ENCODE measurements around the gene TXNIP.

The TXNIP gene

GRCh38 chr1:145985502-145986439, 10.6 kb downstream of the TXNIP start:
- no peak for DNase-seq (ENCODE audit: low spot score)

DNA sequence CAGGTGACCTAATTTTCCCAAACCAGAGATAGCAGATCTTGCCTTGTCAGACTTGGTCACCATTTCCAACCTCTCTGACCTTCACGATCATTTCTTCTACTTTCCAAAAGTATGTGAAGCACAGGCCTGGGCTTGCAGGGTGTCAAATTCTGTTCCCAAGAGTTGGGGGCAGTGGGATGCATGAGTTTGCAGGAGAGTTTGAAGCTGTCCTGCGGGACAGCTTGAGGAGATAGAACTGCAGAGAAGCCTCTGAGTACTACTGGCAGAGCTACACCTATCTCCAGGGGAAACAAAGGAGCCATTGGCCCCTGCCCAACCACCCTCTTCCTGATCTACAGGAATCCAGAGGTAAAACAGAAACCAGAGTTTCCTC, 11.3 kb downstream of the TXNIP start:
- DNase-seq (ENCODE audit: low spot score), result no peak

GRCh38 chr1:145983960-145984830, 12.2 kb downstream of the TXNIP start:
- DNase-seq (ENCODE audit: low spot score), result no peak

- no peak for DNase-seq (ENCODE audit: low spot score)
Observed at GRCh38 chr1:145983206-145983675, 13.1 kb downstream of the TXNIP start.

DNA sequence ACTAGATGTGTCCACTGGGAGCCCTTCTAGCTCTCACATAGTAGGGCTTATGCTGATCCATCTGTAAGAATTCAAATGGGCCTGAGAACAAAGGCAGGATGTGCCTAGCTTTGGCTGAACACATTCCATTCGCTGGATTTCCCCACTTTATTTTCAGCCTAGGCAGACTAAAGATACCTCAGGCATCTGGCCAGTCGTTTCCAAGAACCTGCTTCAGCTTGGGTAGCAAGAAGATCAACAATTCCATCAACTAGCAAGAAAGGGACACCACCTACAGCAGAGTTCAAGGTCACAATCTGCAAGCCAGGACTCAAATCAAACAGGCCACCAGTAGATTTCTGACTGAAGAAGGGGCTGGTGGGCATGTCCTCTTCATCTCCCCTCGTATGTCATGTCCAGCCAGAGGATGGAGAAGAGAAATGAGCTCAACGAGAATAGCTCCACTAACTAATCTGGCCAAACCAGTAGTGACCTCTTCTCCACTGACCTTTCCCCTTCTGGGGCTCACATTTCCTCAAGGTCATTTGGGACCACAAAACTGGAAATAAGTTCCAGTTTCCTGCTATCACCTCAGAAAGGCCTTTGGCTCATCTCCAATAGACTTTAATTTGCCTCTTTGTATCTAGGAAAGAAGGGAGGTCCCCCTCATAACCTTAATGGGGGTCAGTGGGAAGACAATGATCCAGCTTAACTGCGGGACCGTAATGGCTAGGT, 14.2 kb downstream of the TXNIP start:
- no peak for DNase-seq (ENCODE audit: low spot score)

DNA sequence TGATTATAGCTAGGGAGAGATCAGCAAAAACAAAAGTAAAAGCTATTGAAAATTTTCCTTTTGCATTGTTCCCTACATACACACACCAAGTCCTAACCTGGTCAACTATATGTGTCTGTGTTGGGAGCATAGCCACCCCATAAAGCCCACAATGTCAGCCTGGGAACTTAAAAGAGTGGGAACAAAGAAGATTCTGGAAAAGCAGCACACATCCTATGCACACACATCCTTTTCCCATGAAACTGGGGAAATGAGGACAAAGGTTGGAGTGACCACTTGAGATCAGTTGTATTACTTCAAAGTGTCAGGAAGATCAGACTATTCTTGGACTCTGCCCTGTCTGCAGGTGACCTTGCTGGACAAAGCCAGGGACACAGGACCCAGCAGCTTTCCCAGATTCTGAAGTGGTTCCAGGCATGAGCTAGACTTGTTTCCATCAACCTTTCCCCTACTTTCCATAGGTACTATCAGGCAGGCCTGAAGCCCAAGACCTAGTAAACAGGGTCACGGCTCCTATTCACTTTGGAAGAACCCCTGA, 15.9 kb downstream of the TXNIP start:
- DNase-seq (ENCODE audit: low spot score), result no peak

GRCh38 chr1:145979746-145980456, 16.5 kb downstream of the TXNIP start:
- DNase-seq (ENCODE audit: low spot score), result no peak

DNA sequence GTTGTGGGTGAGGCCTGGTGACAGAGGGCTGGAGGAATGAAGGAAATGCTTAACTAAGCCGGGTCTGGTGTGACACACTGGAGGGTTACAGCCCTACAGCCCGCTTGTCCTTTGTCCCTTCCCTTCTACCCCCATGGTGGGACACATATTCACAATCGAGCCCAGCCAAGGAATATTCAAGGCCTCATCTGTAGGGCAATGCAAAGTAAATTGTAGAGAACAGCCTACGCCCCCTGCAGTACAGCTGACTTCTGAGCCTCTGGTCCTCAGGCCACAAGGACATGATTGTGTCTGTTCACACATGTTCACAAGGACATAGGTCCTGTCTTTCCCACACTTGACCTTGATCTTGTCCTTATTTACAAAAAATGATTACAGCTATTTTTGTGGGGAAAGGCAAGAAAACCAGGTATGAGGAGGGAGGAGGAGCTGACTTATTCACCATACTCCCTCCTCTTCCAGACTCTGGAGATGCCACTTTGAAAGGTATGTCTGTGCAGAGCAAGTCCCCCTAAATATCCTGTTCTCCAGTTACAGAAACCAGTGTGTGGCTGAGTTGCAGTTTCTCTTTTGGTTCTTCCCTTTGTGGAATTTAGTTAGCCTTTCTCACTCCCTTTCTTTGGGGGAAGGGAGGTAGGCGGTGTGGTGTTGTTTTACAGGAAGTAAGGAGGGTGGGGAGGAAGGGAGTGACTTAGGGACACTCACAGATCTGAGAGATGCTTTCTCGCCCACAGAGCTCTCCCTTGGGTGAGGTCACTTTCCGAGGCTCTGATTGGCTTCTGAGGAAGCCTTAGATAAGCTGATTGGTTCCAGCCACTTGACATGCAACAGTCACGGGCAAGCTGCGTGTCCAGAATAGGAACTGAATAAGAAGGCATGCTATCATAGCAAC, 17.3 kb downstream of the TXNIP start:
- no peak for DNase-seq (ENCODE audit: low spot score)

- DNase-seq (ENCODE audit: low spot score), result no peak
Observed at GRCh38 chr1:145978471-145978853, 17.9 kb downstream of the TXNIP start.

DNA sequence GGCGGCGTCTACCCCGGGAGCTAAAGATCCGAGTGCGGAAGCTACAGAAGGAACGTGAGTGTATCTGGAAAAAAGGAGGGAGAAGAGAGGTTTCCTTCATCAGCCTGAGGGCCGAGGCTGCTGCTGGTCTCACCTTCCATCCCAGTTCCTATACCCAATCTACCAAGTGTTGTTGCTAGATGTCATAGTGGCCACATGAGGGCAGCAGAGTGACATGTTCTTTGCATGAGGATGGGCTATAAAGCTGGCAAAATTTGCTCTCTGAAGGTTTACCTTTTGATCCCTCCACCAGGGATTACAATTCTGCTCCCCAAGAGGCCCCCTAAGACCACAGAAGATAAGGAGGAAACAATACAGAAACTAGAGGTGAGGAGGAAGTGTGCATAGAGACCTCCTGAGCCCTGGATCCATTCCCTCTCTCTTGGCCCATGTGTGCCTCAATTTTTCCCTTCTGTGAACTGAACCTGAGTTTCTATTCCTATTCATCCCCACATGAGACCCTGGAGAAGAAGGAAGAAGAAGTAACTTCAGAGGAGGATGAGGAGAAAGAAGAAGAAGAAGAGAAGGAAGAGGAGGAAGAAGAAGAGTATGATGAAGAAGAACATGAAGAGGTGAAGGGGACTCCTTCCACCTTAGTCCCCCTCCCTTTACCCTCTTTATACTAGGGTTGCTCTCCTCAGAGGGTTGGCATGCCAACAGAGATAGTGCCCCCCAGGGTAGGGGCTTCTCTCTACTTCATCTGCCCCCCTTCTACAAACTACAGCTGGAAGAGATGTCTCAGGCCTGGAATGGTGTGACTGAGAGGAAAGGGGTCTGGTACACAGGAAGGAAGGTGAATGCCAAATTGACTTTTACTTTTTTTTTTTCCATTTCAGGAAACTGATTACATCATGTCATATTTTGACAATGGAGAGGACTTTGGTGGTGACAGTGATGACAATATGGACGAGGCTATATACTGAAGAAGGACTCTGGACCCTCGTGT, 18.6 kb downstream of the TXNIP start:
- peak; percentile 80 for DNase-seq (ENCODE audit: low spot score)

DNA sequence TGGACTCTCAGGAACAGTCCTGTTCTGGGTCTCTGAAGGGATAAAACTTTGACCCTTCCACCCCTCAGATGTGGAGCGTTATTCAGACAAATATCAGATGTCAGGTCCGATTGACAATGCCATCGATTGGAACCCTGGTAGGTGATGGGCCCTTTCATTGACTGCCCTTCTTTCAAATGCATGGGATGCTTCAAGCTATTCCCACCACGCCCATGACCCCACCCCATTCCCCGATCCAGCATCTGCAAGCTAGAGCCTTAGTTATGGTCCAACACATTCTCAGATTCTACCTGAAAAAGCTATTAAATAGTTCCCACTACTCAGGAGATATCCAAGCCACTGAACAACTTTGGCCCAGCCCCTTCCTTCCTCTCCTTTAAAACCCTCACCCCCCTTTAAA, 19.4 kb downstream of the TXNIP start:
- DNase-seq (ENCODE audit: low spot score), result no peak

- no peak for DNase-seq (ENCODE audit: low spot score)
Observed at GRCh38 chr1:145975216-145975615, 21.2 kb downstream of the TXNIP start.

DNA sequence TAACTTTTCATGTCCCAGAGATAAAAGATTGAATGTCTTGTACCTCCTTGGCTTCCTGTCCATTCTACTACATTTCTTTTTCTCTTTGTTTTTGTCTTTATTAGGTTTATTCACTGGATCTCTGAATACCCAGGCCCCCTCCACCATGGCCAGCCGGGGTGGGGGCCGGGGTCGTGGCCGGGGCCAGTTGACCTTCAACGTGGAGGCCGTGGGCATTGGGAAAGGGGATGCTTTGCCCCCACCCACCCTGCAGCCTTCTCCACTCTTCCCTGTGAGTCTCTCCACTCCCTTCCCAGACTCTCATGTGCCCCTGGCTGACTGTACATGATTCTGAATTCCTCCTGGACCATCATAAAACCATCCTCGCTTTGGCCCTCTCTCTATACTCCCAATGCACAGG, 21.7 kb downstream of the TXNIP start:
- DNase-seq (ENCODE audit: low spot score), result no peak

DNA sequence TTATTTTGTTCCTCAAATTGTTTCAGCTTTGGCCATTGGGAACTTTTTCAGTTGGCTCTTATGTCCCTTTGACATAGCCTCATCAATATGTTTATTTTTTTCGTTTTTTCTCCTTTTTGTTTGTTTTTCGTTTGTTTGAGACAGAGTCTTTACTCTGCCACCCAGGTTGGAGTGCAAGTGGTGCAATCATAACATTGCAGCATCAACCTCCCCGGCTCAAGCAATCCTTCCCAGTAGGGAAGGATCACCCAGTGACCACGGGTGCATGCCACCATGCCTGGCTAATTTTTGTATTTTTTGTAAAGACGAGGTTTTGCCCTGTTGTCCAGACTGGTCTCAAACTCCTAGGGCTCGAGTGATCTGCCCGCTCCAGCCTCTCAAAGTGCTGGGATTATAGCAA, 23.8 kb downstream of the TXNIP start:
- no peak for DNase-seq (ENCODE audit: low spot score)

DNA sequence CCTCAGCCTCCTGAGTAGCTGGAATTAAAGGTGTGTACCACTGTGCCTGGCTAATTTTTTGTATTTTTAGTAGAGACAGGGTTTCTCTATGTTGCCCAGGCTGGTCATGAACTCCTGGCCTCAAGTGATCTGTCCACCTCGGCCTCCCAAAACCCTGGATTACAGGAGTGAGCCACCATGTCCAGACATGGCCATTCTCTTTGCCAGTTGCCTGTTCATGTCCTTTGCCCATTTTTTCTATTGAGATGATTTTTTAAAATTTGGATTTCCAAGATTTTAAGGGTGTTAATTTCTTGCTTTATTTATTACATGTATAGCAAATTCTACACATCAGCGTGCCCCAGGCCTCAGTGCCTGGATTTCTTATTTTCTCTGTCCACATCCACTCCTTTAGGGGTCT, 29.1 kb downstream of the TXNIP start:
- DNase-seq (ENCODE audit: low spot score), result no peak

- no peak for DNase-seq (ENCODE audit: low spot score)
Observed at GRCh38 chr1:145965119-145965744, 31.1 kb downstream of the TXNIP start.

DNA sequence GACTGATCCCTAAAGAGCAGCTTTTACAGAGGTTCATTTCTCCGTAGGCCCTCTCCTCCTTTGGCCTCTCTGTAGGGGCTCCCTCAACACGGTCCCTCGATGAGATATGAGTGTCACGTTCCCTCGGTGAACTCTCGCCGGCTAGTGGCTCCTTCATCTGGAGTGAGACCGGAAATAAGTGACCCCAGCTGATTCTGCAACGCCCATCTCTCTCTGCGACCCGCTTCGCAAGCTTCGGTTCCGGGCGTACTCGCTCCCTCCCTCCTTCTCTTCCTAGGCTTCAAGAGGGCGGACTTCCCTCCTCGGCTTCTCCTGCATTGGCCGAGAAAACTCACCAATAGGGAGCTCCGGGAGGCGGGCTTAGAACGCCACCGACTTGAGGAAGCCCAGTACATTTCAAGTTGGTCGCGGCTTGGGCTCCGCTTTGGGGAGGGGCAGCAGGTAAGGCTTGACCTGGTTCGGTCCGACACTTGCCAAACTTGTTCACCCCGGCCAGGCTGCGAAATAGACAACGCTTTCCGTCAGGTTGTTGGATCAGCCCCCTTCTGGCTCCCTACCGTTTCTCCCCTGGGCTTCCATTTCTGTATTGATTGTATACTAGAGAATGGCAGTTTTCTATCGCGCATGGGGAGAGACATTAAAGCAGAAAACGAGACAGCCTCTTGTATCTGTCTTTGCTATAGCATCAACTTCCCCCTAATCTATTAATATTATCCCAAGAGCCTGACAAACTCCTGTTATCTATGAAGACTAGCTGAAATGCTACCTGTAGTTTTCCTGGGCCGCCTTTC, 31.9 kb downstream of the TXNIP start, which contains the start of the genes ANKRD34A and POLR3GL:
TSS of gene ANKRD34A (minus strand) at position 248 of the 791 bp plus-strand sequence. CDS start 2,816 bp downstream, outside the sequence.
TSS of gene POLR3GL (plus strand) at position 363 of the 791 bp plus-strand sequence. CDS start 10,176 bp downstream, outside the sequence.
- peak; percentile 84 for DNase-seq (ENCODE audit: low spot score)

Data from HuH-7 (cell line).